GM23338 (cell line): ENCODE measurements around the gene FXN.
A peak's percentile ranks its signal among the peaks of the same experiment; 100 is the strongest.

Experiments
- CTCF ChIP-seq, 2 experiments: fragments of 200-600 bp in 1 of 2; sonication (generic) in 1 of 2; conservative IDR thresholded peaks; 2 replicates each; pipeline versions ENCODE4 v1.5.1 to v1.6.1; 2016 to 2017; ENCODE audit warnings: antibody characterized with exemption in 2 of 2, low read depth in 2 of 2, mild to moderate bottlenecking in 2 of 2, moderate library complexity in 1 of 2
- EZH2 ChIP-seq: fragments of 200-600 bp; sonication (generic); IDR thresholded peaks from one replicate; pipeline ENCODE4 v1.8.0; 2017; ENCODE audit warnings: antibody characterized with exemption, mild to moderate bottlenecking, low read depth; ENCODE audit not compliant: unreplicated experiment
- EZH2phosphoT487 ChIP-seq: fragments of 200-600 bp; sonication (generic); IDR thresholded peaks from one replicate; pipeline ENCODE4 v1.8.1; 2018; ENCODE audit warnings: antibody characterized with exemption; ENCODE audit not compliant: unreplicated experiment
- REST ChIP-seq: IDR thresholded peaks from one replicate; pipeline ENCODE4 v1.6.1; 2018; ENCODE audit warnings: antibody characterized with exemption; ENCODE audit not compliant: unreplicated experiment

GRCh38 chr9:69027355-69028097 is 8.0 kb upstream of the FXN start:
- peak; percentile 90 to 94 for TF ChIP-seq CTCF (conservative IDR thresholded peaks at IDR 0.05; ENCODE audit: low read depth in 2 of 2)
- no peak for TF ChIP-seq EZH2
- no peak for TF ChIP-seq EZH2phosphoT487
- TF ChIP-seq REST: no peak
